HG03103 (cell line): Measurements from ENCODE around the gene TH.

Source experiments
- ATAC-seq: cut with Tn5 transposase; IDR thresholded peaks from one replicate; pipeline ENCODE4 v1.9.1; 2021; ENCODE audit warnings: low read depth; ENCODE audit not compliant: unreplicated experiment

TH gene

DNA sequence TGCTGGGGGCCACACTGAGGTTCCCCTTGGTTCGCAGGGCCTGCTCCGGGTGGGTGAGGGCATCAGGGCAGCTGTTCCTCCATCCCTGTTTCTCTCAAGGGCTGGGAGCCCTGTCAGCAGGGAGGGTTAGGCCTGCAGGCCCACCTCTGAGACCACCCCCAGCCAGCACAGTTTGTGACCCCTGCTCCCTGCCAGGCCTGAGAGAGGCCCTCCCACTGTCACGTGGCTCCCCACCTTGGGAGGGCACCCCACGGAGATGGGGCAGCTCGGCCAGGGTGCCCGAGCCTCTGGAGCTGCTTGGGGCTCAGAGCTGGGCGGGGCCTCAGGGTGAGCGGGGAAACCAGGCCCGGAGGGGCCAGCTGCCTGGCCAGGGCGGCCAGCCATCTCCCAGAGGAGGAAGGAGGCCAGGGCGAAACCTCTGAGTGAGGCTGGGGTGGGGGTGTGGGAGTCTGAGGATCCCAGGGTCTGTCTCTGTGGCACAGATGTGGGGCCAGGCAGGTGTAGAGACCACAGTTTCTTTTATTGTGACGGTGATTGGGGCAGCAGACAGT lies 8.1 kb downstream of the TH start:
- no peak for ATAC-seq

DNA sequence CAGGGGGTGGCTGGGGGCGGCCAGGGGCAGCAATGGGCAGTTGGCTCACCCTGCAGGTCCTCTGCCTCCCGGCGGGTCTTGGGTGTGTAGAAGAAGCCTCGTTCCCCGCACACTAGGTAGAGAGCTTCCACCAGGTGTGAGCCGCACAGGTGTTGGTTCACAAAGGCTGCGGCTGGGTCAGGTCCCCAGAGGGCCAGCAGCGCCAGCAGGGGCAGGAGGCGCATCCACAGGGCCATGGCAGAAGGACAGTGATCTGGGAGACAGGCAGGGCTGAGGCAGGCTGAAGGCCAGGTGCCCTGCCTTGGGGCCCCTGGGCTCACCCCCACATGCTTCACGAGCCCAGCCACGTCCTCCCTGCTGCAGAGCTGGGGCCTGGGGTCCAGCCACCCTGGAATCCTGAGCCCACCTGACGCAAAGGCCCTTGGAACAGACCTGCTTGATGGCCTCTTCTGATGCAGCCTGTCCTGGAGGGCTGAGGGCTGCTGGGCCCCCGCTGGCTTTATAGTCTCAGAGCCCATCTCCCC lies 10.8 kb downstream of the TH start, which contains the start of gene INS:
INS (minus strand) TSS at position 474 of the 524 bp plus-strand sequence; CDS start at position 236, 238 bp downstream.
- ATAC-seq, result no peak

DNA sequence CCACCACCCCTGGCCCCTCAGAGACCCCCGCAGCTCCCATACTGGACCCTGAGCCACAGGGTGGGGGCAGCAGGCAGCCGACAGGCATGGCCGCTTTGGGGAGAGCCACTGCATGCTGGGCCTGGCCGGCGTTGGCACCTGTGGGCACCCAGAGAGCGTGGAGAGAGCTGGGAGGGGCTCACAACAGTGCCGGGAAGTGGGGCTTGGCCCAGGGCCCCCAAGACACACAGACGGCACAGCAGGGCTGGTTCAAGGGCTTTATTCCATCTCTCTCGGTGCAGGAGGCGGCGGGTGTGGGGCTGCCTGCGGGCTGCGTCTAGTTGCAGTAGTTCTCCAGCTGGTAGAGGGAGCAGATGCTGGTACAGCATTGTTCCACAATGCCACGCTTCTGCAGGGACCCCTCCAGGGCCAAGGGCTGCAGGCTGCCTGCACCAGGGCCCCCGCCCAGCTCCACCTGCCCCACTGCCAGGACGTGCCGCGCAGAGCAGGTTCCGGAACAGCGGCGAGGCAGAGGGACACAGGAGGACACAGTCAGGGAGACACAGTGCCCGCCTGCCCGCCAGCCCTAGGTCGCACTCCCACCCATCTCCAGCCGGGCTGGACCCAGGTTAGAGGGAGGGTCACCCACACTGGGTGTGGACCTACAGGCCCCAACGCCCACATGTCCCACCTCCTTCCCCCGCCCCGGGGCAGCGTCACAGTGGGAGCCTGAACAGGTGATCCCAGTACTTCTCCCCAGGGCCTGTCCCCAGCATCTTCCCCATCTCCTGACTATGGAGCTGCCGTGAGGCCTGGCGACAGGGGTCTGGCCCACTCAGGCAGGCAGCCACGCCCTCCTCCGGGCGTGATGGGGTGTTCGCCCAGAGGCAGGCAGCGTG lies 11.8 kb downstream of the TH start:
- no peak for ATAC-seq

DNA sequence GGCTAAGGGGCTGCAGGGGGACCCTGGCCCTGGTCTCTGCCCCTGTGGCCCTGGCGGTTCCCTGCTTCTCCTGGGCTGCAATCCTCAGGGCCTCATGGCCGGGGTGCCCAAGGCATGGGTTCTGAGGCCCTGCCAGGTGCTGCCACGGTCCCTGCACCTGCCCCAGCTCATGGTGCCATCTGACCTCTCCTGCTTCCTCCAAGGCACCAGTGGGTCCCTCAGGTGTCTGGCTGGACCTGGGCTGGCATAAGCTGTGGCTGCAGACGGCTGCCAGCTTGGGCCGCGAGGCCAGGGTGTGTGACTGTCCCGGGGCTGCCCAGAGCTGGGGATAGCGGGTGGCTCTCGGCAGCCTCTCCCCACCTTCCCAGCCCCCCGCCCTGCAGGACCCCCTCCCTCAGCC lies 12.6 kb downstream of the TH start:
- ATAC-seq, result no peak

DNA sequence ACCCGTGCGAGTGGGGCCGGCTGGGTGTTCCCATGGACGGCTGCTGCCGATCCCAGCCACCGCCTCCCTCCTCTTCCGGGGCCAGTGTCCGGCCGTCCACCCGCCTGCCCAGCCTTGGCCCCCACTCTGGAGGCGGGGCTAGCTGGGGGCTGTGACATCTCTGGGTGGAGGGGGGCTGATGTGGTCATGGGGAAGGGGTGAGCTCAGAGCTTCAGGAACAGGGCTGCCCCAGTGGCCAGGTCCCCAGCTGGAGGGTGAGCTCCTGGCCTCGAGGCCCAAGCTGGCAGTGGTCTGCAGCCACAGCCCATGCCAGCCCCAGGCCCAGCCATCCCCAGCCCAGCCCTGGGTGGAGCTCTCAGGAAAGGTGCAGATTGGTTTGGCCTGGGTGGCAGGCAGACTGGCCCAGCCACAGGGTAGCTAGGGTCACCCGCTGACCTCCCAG lies 13.3 kb downstream of the TH start:
- ATAC-seq, result no peak

DNA sequence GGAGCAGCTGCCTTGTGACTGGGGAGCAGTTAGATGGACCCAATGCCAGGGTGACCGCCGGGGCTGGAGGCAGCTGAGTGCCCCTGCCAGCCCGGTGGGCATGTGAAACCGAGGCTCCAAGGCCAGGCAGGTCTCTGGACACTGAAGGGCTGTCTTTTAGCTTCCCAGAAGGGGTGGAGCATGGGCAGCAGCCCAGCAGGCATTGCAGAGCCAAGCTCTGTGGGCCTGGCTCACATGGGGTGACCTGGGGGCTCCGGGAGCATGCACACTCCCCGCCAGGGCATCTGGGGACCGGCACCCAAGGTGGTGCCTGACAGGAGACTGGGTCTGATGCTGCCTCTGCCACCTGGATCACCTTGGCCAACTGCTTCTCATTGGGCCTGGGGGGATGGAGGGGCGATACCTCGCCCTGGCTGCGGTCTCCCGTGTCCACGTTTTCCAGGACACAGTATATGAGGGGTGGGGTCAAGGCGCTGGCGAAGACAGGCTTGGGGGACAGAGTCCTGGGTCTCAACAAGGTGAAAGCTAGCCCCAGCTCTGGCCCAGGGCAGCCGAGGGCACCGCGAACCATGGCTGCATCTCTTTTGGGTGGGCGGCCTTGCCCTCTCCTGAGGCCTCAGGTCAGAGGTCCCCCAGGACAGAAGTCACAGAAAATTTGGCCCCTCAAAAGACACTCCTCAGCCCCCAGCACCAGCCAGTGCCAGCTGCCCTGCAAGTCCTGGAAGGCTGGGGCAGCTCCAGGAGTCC lies 14.1 kb downstream of the TH start:
- ATAC-seq, result no peak

DNA sequence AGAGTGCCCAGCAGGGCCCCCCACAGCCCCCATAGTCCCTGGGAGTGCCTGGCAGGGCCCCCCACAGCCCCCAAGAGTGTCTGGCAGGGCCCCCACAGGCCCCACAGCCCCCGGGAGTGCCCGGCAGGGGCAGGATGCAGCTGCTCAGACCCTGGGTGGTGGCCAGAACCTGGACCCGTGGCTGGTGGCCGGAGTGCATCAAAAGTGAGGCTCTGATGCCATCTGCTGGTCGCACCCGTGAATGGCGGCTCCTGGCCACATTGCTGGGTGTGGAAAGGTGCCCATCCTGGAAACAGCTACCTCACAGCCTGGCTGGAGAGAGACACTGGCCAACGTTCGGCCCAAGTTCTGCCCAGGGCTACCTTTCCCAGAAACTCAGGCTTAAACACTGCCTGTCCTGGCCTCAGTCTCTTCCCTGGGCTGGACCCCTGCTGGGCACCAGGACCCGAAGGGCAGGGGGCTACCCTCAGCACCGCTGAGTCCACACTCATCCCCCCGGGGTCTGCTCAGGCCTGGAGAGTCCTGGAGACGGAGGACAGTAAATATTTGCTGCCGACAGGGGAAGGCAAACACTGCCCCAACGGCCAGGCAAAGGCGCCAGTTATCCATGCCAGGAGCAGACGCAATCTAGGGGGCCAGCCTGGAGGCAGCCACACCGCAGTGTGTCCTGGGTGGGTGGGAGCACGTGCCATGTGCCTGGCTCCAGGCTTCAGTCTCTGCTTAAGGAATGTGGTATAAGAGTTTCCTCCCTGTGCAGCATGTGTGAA lies 15.0 kb downstream of the TH start:
- no peak for ATAC-seq

DNA sequence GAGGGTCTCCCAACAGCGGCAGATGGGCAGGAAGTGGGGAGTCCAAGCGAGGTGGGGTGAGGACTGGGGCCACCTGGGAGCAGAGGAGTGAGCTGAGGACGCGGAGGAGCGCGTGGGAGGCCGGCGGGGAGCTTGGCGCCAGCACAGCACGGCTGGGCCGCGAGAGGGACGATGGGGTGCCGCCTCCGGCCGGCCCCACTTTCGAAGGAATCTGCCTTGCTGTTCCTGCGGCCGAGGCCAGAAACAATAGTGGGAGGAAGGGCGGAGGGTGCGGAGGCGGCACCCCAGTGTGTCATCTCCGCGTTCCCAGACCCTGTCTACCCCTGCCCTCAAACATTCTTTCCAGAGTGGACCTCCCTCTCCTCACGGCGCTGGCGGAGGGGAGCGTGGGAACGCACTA lies 16.1 kb downstream of the TH start:
- no peak for ATAC-seq

DNA sequence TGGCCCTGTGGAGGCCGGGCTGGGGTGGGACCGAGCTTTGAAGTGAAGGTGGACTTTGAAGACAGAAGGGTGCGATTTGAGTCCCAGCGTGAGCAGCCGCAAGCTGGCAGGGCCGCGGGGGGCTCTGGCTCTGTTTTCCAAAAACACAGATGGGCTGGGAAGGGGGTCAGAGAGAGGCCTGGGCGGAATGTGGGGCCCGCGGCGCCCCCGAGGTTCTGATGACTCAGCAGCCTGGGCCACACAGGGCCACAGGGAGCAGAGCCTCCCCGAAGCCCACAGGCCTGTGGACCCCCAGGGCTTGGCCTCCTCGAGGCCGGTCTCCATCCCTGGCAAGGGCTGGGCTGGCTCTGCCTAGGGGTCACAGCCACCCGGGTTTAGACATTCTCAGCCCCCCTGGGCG lies 16.7 kb downstream of the TH start:
- ATAC-seq, result no peak

DNA sequence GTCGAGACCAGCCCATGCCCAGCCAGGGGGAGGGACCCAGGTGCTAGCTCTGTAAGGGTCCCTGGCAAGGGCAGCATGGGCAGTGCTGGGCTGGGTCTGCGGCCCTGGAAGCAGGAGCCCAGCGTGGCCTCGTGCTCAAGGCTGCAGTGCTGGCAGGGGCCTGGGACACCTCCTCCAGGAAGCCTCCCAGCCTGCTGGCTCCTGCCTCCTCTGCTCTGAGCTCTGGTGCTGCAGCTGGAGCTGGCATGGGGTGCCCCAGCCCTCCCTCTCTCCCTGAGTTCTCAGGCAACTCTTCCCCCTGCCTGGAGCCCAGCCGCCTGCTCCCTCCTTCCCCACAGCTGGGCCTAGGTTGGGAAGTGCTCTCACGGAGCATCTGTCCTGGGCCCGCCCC lies 17.4 kb downstream of the TH start:
- no peak for ATAC-seq

DNA sequence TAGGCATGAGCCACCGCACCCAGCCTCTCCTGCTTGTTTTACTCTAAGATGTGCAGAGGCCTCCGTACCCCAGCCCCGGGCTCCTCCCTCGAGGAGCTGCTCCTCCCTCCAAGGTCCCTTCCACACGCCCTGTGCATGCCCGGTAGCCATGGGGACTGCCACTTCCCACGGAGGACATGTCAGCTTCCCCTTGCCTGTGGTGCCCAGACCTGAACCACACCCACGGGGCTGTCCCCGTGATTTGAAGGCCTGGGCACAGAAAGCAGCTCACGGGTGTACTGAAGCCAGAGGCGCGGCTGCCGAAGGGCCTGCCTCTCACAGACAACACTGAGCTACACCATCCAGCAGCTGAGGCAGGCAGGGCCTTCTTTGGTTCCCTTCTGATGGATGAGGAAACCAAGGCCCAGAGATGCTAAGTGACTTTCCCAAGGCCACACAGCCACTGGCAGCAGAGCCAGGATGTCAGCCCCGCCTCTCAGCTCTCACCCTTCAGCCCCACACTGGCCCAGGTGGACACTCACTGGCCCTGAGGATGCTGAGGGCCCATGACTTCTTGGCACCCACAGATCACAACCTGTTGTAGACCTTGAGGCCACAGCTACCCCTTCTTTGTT lies 17.9 kb downstream of the TH start:
- ATAC-seq, result no peak

DNA sequence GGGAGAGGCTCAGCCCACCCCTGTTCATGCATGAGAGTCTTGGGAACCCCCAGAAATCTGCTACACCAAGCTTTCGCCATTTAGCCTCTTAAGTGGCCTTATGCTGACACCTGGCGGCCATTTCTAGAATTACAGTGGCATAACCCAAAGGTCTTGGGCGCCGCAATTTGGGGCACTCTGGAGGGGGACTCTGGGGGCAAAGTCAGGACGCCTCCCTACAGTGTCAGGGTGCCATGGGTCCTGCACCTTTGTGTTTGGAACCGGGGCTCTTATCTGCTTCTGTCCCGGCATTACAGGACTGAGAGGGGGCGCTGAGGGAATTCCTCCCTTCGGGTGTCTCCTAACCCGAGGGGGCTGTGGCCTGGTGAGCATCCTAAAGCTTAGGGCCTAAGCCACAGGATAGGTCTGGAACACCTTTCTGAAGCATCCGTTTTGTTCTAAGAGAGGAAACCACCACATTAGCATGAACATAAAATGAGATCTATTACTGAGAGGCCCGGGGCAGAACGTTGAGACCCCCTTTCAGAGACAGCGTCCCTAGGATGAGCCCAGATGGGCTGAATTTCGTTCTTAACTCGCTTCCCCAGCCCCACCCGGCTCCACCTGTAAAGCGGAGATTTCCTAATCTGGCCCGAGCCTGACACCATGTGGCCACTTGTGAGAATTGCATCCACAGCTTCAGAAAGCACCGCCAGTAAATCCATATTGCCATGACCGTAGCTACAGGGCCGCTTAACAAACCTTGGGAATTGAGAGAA lies 19.9 kb downstream of the TH start:
- ATAC-seq, result no peak

DNA sequence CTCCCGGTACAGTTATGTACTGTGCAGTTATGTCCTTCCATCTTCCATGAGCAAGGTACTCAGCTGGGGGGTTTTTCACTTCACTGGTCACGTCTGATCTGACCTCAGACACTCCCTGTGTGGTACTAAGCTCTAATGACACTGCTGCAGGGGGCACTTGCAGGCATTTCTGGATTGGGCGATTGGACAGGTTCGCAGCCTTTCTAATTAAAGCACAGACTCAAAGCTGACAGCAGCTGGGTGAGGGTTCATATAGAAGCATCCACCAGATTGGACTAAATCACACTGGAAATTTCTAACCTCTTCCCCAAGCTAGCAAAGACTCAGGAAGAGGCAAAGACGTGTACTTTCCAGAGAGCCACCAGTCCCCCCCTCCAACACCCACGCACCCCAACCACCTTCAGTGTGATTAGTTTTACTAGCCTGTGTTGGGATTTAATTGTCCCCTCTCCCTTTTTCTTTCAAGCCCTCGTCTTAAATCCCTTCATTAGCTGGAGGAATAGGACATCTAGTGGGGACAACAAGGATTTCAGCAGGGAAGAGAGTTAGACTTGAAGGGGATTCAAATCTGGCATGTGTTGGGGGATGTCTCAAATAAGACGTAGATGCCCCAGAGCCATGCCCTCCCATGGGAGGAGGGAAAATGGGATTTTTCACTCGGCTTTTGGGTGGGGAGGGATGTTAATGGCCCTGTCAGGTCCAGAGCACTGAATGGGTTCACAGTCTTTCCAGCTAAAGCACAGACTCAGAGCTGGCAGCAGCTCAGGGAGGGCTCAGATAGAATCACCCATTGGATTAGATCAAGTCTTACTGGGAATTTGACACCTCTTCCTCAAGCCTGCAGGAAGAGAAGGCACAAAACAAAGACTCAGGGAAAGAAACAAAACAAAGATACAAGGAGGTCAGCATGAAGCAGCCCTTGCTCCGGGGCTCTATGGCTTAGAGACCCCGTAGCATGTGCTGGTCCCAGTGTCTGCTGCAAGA lies 21.5 kb downstream of the TH start:
- ATAC-seq, result no peak

DNA sequence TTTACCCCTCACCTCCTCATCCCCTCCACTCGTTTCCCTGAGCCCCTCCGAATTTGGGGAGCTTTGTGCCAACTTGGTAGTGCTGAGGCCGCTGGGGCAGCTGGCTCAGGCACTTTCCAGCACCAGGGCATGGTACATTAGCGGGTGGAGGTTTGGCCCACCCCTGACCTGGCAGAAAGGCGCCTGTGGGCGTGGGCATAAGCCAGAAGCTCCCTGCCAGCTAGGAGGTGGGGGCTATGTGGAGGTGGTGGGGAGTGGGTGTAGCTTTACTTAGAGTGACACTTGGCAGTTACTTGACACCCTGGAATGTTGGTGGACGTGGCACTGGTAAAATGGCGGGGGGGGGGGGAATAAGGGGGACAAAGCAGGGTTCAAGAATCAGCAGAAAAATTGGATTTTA lies 22.2 kb downstream of the TH start:
- ATAC-seq, result no peak

DNA sequence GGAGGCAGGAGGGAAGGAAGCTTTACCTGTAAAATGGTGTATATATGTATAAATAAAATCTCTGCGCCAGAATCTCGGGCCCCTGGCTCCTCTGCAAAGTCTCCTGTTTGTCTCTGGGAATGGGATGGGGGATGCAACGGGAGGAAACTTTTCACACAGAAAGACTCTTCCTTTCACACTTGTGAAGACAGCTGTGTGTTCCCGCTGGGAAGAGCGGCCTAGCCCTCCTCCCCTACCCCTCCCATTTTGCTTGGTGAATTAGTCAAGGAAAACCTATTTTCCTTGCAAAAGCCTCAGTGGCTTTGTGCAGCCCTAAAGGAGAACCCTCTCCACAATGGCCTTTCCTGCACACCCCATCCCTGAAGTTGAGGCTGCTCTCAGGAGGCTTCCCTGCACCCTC lies 23.0 kb downstream of the TH start:
- no peak for ATAC-seq

DNA sequence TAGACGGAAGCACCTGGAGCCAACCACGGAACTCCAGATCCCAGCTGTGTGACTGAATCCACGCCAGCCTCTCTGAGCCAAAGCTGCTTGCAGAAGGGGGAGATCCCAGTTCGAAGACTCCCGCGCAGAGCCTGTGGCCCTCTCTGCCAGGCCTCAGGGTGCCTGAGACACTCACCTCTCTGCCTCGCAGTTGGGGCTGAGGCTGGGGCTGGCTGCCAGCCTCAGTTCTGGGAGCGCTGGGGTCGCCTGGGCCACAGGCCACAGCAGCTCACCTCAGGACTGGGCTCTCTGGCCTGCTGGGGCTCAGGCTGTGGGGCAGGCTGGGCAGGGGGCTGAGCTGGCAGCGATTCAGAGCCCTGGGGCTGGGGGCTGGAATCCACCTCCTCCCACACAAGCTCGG lies 24.2 kb downstream of the TH start:
- ATAC-seq, result no peak

DNA sequence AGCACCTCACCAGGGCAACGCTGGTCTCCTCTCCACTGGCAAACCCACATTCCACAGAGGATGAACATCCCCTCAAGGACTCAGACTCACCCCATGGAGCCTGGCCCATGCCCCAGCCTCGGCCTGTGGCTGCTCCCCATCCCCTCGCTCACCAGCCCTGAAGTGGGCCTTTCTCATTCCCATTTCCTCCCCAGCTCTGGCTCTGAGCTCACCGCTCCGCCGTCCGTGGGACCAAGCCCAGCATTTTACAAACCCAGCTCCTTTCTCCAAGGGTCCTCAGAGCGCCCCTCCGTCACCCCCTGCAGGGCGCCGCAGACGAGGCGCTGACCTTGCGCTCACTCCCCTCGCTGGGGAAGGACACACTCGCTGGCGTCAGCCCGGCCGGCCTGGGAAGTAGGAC lies 25.6 kb downstream of the TH start:
- ATAC-seq, result no peak

DNA sequence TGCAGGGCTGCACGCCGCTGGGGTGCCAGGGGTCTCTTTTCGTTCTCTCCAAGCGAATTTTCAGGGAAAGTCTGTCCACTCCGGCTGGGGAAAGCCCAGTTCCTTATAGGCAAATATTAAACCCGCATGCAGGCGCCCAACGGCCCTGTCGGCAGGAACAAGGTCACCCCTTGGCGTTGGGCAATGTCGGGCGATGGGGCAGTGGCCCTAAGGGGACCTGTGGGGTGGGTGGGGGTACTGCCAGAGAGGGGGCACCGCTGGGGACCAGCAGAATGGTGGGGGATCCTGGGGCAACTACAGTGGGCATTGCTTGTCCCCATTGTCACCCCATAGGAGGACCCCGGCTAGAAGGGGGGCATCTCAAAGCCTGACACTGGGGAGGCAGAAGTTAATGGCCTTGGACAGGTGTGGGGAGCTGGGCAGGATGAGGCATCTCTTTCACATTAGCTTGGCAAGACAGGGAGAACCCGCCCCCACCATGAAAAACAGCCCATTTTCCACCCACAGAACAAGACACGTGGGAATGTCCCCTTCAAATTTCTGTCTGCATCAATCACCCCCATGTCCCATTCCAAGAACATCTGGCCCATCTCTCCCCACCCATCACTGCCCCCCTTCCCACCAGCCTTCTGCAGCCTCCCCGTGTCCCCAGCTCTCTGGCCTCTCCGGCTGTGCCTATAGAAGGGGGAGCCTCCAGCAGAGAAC lies 26.9 kb downstream of the TH start:
- ATAC-seq, result no peak
